GM18519 (cell line): ENCODE measurements around the gene CACNA1G.

Source experiments
- ATAC-seq: cut with Tn5 transposase; IDR thresholded peaks from one replicate; pipeline ENCODE4 v1.9.1; 2021; ENCODE audit warnings: mild to moderate bottlenecking, moderate library complexity; ENCODE audit not compliant: unreplicated experiment, low FRiP score

Gene CACNA1G

GRCh38 chr17:50585346-50585745, 24.8 kb downstream of the CACNA1G start:
- no peak for ATAC-seq

GRCh38 chr17:50585891-50586290, 25.4 kb downstream of the CACNA1G start:
- no peak for ATAC-seq

GRCh38 chr17:50586421-50587247, 26.1 kb downstream of the CACNA1G start:
- ATAC-seq, result no peak

- ATAC-seq, result no peak
Observed at GRCh38 chr17:50587571-50587970, 27.1 kb downstream of the CACNA1G start.

GRCh38 chr17:50588391-50589049, 28.0 kb downstream of the CACNA1G start:
- no peak for ATAC-seq

- ATAC-seq, result no peak
Observed at GRCh38 chr17:50589095-50589705, 28.7 kb downstream of the CACNA1G start.

GRCh38 chr17:50590946-50591737, 30.6 kb downstream of the CACNA1G start:
- no peak for ATAC-seq

GRCh38 chr17:50593321-50593720, 32.8 kb downstream of the CACNA1G start:
- no peak for ATAC-seq

GRCh38 chr17:50594128-50594823, 33.8 kb downstream of the CACNA1G start:
- no peak for ATAC-seq

GRCh38 chr17:50594892-50595291, 34.4 kb downstream of the CACNA1G start:
- ATAC-seq, result no peak

GRCh38 chr17:50596191-50597037, 35.9 kb downstream of the CACNA1G start:
- ATAC-seq, result no peak

- no peak for ATAC-seq
Observed at GRCh38 chr17:50598487-50598886, 38.0 kb downstream of the CACNA1G start.

GRCh38 chr17:50599606-50600005, 39.1 kb downstream of the CACNA1G start:
- ATAC-seq, result no peak

GRCh38 chr17:50601823-50602375, 41.4 kb downstream of the CACNA1G start:
- no peak for ATAC-seq

- no peak for ATAC-seq
Observed at GRCh38 chr17:50602836-50603235, 42.3 kb downstream of the CACNA1G start.

GRCh38 chr17:50603340-50603739, 42.8 kb downstream of the CACNA1G start:
- ATAC-seq, result no peak

GRCh38 chr17:50604513-50604912, 44.0 kb downstream of the CACNA1G start:
- no peak for ATAC-seq

GRCh38 chr17:50605429-50605828, 44.9 kb downstream of the CACNA1G start:
- no peak for ATAC-seq
